GM12892 (cell line): Measurements from ENCODE around the gene MDM4.

Experiments
- POLR2A ChIP-seq: IDR thresholded peaks from 2 replicates; pipeline ENCODE4 v1.6.1; 2011; ENCODE audit warnings: low read depth, low read length, control low read depth
- POLR2AphosphoS5 ChIP-seq: IDR thresholded peaks from 2 replicates; pipeline ENCODE4 v1.6.1; 2011; ENCODE audit warnings: low read depth, low read length, control low read depth
- TAF1 ChIP-seq: IDR thresholded peaks from 2 replicates; pipeline ENCODE4 v1.6.1; 2011; ENCODE audit warnings: low read depth, mild to moderate bottlenecking, control low read depth, low read length, borderline replicate concordance

- TF ChIP-seq POLR2A (no peak), POLR2AphosphoS5 (no peak), TAF1 (no peak)
Measured at GRCh38 chr1:204599098-204599497, 82.9 kb downstream of the MDM4 start.
